Upper lobe of right lung (tissue), 1 donor: Measurements from ENCODE around the gene CD180. TPM values are rescaled to one million over a fixed set of nuclear protein-coding genes. Genes with fewer than 3 reads are reported as not detected.
A peak's percentile ranks its signal among the peaks of the same experiment; 100 is the strongest.

ENCODE experiments used
- ATAC-seq: fragments of 200-7000 bp; cut with Tn5 transposase; one replicate; pipeline ENCODE4 v1.9.1; 2020; ENCODE audit warnings: mild to moderate bottlenecking, moderate library complexity
- DNase-seq: peaks from one replicate; pipeline ENCODE4 v3.0.0-alpha.2; 2020
- H3K27ac ChIP-seq: fragments of 200-600 bp; one replicate; pipeline ENCODE4 v1.8.0; 2022
- H3K27me3 ChIP-seq: fragments of 200-600 bp; one replicate; pipeline ENCODE4 v1.8.0; 2022; ENCODE audit warnings: mild to moderate bottlenecking
- H3K36me3 ChIP-seq: fragments of 200-600 bp; one replicate; pipeline ENCODE4 v1.8.0; 2022
- H3K4me1 ChIP-seq: fragments of 200-600 bp; one replicate; pipeline ENCODE4 v1.8.0; 2022
- H3K4me3 ChIP-seq: fragments of 200-600 bp; one replicate; pipeline ENCODE4 v1.8.0; 2022; ENCODE audit warnings: mild to moderate bottlenecking
- H3K9me3 ChIP-seq: fragments of 200-600 bp; one replicate; pipeline ENCODE4 v1.8.0; 2022
- CTCF ChIP-seq: fragments of 200-600 bp; IDR thresholded peaks from one replicate; pipeline ENCODE4 v1.8.0; 2022; ENCODE audit warnings: antibody characterized with exemption
- intact Hi-C: fragments of 100-400 bp; cut with DNase I; formaldehyde crosslinking; loops from one replicate; pipeline ENCODE4 v1.11.0; 2022
- total RNA-seq: library from RNA; stranded (reverse); fragmentation: NEBNext Ultra II Directional; extraction: Animal tissue kit (Norgen Biotek cat#: 25700); gene quantifications from one replicate; pipeline ENCODE4 v1.2.1, GENCODE V29; 2021
- donor health status: DM: no; HTN: yes; CAD: no; lungs with severe emphysema.

The CD180 gene
- total RNA-seq, 1 donor from 2014 or later, result 3.0 TPM

- ATAC-seq (no peak), DNase-seq (no peak)
- H3K27ac ChIP-seq, result no peak overlapping the region
- TF ChIP-seq CTCF, result no peak
- intact Hi-C loops, result no loop called here
- H3K36me3 ChIP-seq, result peaks cover 60% of the 10 kb centered on the region
- H3K27me3 ChIP-seq, result no peaks in the 10 kb centered on the region
- H3K9me3 ChIP-seq, result no peaks in the 10 kb centered on the region
- peaks cover 9% of the 10 kb centered on the region for H3K4me1 ChIP-seq
- no peak overlapping the region for H3K4me3 ChIP-seq
These were observed 32.6 kb downstream of the CD180 start for GRCh38 chr5:67163863-67164595.

- no peak for DNase-seq
- H3K27ac ChIP-seq, result no peak overlapping the region
- TF ChIP-seq CTCF, result no peak
- H3K4me1 ChIP-seq, result peaks cover 9% of the 10 kb centered on the region
- H3K9me3 ChIP-seq, result no peaks in the 10 kb centered on the region
- no peaks in the 10 kb centered on the region for H3K27me3 ChIP-seq
- intact Hi-C loops, result no loop called here
- ATAC-seq, result no peak
- no peak overlapping the region for H3K4me3 ChIP-seq
- peaks cover 59% of the 10 kb centered on the region for H3K36me3 ChIP-seq
These were observed 33.3 kb downstream of the CD180 start for GRCh38 chr5:67163231-67163756.

- no peaks in the 10 kb centered on the region for H3K27me3 ChIP-seq
- no peak overlapping the region for H3K27ac ChIP-seq
- intact Hi-C loops, result no loop called here
- peaks cover 59% of the 10 kb centered on the region for H3K36me3 ChIP-seq
- peaks cover 9% of the 10 kb centered on the region for H3K4me1 ChIP-seq
- H3K9me3 ChIP-seq, result no peaks in the 10 kb centered on the region
- DNase-seq, result no peak
- H3K4me3 ChIP-seq, result no peak overlapping the region
- no peak for TF ChIP-seq CTCF
- ATAC-seq, result no peak
These were observed 34.8 kb downstream of the CD180 start for GRCh38 chr5:67161767-67162166.

- no peak overlapping the region for H3K27ac ChIP-seq
- intact Hi-C loops, result no loop called here
- peaks cover 66% of the 10 kb centered on the region for H3K36me3 ChIP-seq
- no peaks in the 10 kb centered on the region for H3K9me3 ChIP-seq
- ATAC-seq (peak; percentile 18), DNase-seq (no peak)
- no peaks in the 10 kb centered on the region for H3K27me3 ChIP-seq
- TF ChIP-seq CTCF, result no peak
- H3K4me3 ChIP-seq, result no peak overlapping the region
- H3K4me1 ChIP-seq, result peaks cover 2% of the 10 kb centered on the region
These were observed 35.6 kb downstream of the CD180 start for GRCh38 chr5:67160985-67161384.

GRCh38 chr5:67160272-67160671 lies 36.3 kb downstream of the CD180 start:
- intact Hi-C loops, result no loop called here
- H3K36me3 ChIP-seq, result peaks cover 67% of the 10 kb centered on the region

More at GRCh38 chr5:67160272-67160671, 36.3 kb downstream of the CD180 start:
- Histone ChIP-seq H3K27ac (no peak overlapping the region), H3K9me3 (no peaks in the 10 kb centered on the region), H3K4me3 (no peak overlapping the region), H3K27me3 (no peaks in the 10 kb centered on the region), H3K4me1 (no peaks in the 10 kb centered on the region)
- ATAC-seq, result no peak
- no peak for DNase-seq
- TF ChIP-seq CTCF, result no peak
